Mesothelial cell of epicardium (in vitro differentiated cells): ENCODE data around the gene PPY. TPM values are rescaled to one million over a fixed set of nuclear protein-coding genes. Genes with fewer than 3 reads are reported as not detected.
A peak's percentile ranks its signal among the peaks of the same experiment; 100 is the strongest.

Experiments
- DNase-seq, 2 experiments: peaks; one replicate each; pipeline ENCODE4 v3.0.0; 2021; ENCODE audit warnings: low spot score in 2 of 2; ENCODE audit not compliant: unreplicated experiment in 2 of 2
- H3K27ac Mint-ChIP-seq: 2 replicates; pipeline ENCODE4 v1.8.0; 2021; ENCODE audit warnings: mixed read lengths
- H3K27me3 Mint-ChIP-seq: 2 replicates; pipeline ENCODE4 v1.8.0; 2021; ENCODE audit warnings: low read depth, mixed read lengths
- H3K36me3 Mint-ChIP-seq: 2 replicates; pipeline ENCODE4 v1.8.0; 2021; ENCODE audit warnings: mixed read lengths
- H3K4me1 Mint-ChIP-seq: 2 replicates; pipeline ENCODE4 v1.8.0; 2021; ENCODE audit warnings: mixed read lengths
- H3K4me3 Mint-ChIP-seq: 2 replicates; pipeline ENCODE4 v1.8.0; 2021; ENCODE audit warnings: mild to moderate bottlenecking, moderate library complexity, mixed read lengths
- H3K9me3 Mint-ChIP-seq: 2 replicates; pipeline ENCODE4 v1.8.0; 2021; ENCODE audit warnings: mixed read lengths
- CTCF ChIP-seq: fragments of 200-600 bp; sonication (generic); IDR thresholded peaks from one replicate; pipeline ENCODE4 v1.5.0; 2021; ENCODE audit warnings: antibody characterized with exemption; ENCODE audit not compliant: unreplicated experiment
- total RNA-seq: library from RNA; stranded (reverse); gene quantifications from 3 replicates; pipeline ENCODE4 v1.2.1, GENCODE V29; 2021

PPY gene
- total RNA-seq, 1 donor from 2014 or later: not detected

- Mint-ChIP-seq H3K27me3 (peaks cover 56% of the 10 kb centered on the region), H3K4me3 (no peak overlapping the region), H3K9me3 (no peaks in the 10 kb centered on the region), H3K36me3 (no peaks in the 10 kb centered on the region), H3K27ac (no peak overlapping the region), H3K4me1 (no peaks in the 10 kb centered on the region)
- no peak for TF ChIP-seq CTCF
- DNase-seq: no peak
Observed at GRCh38 chr17:43958748-43959352, 16.6 kb upstream of the PPY start.

DNA sequence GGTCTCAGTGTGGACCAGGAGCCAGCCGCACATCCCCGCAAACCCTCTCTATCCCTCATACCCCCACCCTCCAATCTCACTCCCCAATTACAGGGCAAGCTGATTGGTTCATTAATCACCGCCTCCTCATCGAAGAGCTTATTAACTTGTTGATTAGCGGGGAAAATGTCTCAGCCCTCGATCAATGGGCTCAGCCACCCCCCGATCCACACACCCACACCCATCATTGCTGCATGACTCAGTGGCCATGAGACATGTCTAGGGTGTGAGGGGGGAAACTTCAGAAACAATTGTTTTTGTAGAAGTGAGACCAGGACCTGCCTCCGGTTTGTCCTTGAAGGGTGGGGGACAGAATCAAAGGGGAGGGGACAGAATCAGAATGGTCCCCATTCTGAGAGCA lies 13.9 kb upstream of the PPY start:
- peaks cover 7% of the 10 kb centered on the region for H3K4me1 Mint-ChIP-seq
- no peak for DNase-seq
- H3K4me3 Mint-ChIP-seq: no peak overlapping the region
- H3K27ac Mint-ChIP-seq: no peak overlapping the region
- H3K36me3 Mint-ChIP-seq: no peaks in the 10 kb centered on the region
- H3K27me3 Mint-ChIP-seq: peaks cover 60% of the 10 kb centered on the region
- no peak for TF ChIP-seq CTCF
- H3K9me3 Mint-ChIP-seq: no peaks in the 10 kb centered on the region

DNA sequence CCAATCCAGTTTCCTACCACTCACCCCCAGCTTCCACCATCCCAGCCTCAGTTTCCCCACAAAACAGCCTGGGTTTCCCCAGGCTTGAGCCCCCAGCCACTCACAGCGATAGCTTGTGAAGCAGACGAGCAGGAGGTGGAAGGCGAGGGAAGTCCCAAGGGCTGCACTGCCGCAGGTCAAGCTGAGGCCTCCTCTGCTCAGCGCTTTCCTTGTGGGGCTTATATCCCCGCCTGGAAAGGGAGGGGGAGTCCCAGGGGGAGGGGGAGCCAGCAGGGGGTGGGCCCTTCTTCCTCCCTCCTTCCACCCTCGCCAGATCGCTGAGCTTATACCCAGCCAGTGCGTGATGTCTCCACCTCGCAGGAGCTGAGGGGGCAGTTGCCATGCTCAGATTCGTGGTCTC lies 11.5 kb upstream of the PPY start, which contains the start of gene PYY:
PYY (minus strand) TSS at position 195 of the 400 bp plus-strand sequence. CDS start 457 bp downstream, outside the sequence.
- no peak within 1 kb of the TSS for H3K27ac Mint-ChIP-seq
- no peak for DNase-seq
- TF ChIP-seq CTCF: no peak
- H3K4me3 Mint-ChIP-seq: peak within 1 kb of the TSS; percentile 53
- H3K36me3 Mint-ChIP-seq: no peaks in the 10 kb centered on the region
- H3K27me3 Mint-ChIP-seq: peaks cover 81% of the 10 kb centered on the region
- H3K4me1 Mint-ChIP-seq: peaks cover 7% of the 10 kb centered on the region
- H3K9me3 Mint-ChIP-seq: no peaks in the 10 kb centered on the region

GRCh38 chr17:43952724-43953666 lies 10.7 kb upstream of the PPY start:
- peaks cover 7% of the 10 kb centered on the region for H3K4me1 Mint-ChIP-seq
- H3K27me3 Mint-ChIP-seq: peaks cover 82% of the 10 kb centered on the region
- peak overlapping the region; percentile 53 for H3K4me3 Mint-ChIP-seq
- H3K9me3 Mint-ChIP-seq: no peaks in the 10 kb centered on the region
- H3K27ac Mint-ChIP-seq: no peak overlapping the region
- no peaks in the 10 kb centered on the region for H3K36me3 Mint-ChIP-seq
- no peak for DNase-seq
- no peak for TF ChIP-seq CTCF

DNA sequence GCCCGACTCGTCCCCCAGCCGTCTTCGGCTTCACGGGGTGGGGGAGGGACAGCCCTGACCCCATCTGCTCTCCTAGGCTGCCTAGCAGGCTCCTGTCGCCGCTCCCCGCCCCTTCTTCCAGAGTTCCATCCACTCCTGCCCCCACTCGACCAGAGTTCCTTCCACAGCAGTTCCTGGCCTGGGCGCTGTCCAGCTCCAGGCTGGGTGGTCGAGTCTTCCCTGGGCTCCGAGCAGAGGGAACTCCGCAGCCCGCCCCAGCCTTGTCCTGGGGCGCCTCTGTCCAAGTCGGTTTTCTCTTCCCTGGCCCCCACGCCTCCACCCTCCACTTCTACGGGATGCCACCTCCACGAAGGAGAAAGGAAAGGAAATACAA lies 10.1 kb upstream of the PPY start:
- TF ChIP-seq CTCF: no peak
- Mint-ChIP-seq H3K4me1 (peaks cover 7% of the 10 kb centered on the region), H3K4me3 (peak overlapping the region; percentile 53), H3K27ac (no peak overlapping the region), H3K36me3 (no peaks in the 10 kb centered on the region), H3K9me3 (no peaks in the 10 kb centered on the region), H3K27me3 (peaks cover 86% of the 10 kb centered on the region)
- peak in 1 of 2 experiments; percentile 50 for DNase-seq
